Measurements from ENCODE around the gene MYO18A.

MYO18A gene

GRCh38 chr17:29079433-29079832 lies 100.8 kb downstream of the MYO18A start:
- no peak for TF ChIP-seq CTCF (IDR thresholded peaks at IDR 0.05; ENCODE audit: extremely low read depth, missing control alignments)
- DNase-seq (ENCODE audit: low spot score): no peak

- DNase-seq (ENCODE audit: low spot score): no peak
These were observed 101.8 kb downstream of the MYO18A start for GRCh38 chr17:29078183-29079045.

GRCh38 chr17:29077320-29077719 lies 102.9 kb downstream of the MYO18A start:
- no peak for DNase-seq (ENCODE audit: low spot score)
- no peak for TF ChIP-seq CTCF (IDR thresholded peaks at IDR 0.05; ENCODE audit: extremely low read depth, missing control alignments)

More at GRCh38 chr17:29078183-29079045, 101.8 kb downstream of the MYO18A start:
- no peak for TF ChIP-seq CTCF (IDR thresholded peaks at IDR 0.05; ENCODE audit: extremely low read depth, missing control alignments)

DNA sequence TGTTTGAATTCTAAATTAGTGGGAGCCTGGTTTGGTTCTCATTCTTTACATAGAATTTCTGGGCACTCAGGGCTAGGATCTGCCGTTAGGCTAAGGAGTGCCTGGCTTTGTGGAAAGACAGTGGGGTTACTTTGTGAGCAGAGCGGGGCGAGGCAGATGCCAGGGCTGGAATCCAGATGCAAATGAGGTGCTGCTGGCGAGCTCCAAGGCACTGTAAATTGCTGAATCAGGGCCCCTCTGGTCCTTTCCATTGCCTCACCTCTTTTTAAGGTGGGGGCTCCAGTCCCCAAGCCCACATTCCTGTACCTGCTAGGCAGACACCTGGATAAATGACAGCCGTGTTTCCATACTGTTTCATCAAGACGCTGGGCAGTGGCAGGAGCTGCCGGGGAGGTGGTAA lies 103.5 kb downstream of the MYO18A start:
- no peak for DNase-seq (ENCODE audit: low spot score)
- no peak for TF ChIP-seq CTCF (IDR thresholded peaks at IDR 0.05; ENCODE audit: extremely low read depth, missing control alignments)

GRCh38 chr17:29076087-29076486 lies 104.1 kb downstream of the MYO18A start:
- no peak for DNase-seq (ENCODE audit: low spot score)
- no peak for TF ChIP-seq CTCF (IDR thresholded peaks at IDR 0.05; ENCODE audit: extremely low read depth, missing control alignments)

DNA sequence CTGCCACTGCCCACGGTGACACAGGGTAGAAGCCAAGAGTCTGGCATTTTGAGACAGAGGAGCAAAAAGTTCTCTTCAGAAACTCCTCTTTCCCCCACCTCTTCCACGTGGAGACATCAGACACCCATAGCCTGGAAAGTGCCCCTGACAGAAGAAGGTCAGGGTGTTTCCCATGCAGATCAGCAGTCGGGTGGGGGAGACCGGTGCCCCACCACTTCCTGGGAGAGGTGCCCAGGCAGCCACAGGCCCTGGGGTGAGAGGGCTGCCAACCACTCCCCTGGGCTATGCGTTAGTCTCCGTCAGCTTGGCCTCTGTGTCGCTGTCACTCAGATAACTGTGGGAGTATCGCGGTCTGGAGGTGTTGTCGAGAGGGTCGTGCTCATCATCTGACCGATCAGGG lies 105.7 kb downstream of the MYO18A start:
- no peak for DNase-seq (ENCODE audit: low spot score)
- TF ChIP-seq CTCF (IDR thresholded peaks at IDR 0.05; ENCODE audit: extremely low read depth, missing control alignments): no peak

- DNase-seq (ENCODE audit: low spot score): no peak
These were observed 106.7 kb downstream of the MYO18A start for GRCh38 chr17:29073520-29073919.

More at GRCh38 chr17:29073520-29073919, 106.7 kb downstream of the MYO18A start:
- no peak for TF ChIP-seq CTCF (IDR thresholded peaks at IDR 0.05; ENCODE audit: extremely low read depth, missing control alignments)
